Ascending aorta (tissue), 2 donors: ENCODE results near the gene FGF11. TPM values are rescaled to one million over a fixed set of nuclear protein-coding genes. Genes with fewer than 3 reads are reported as not detected.

Experiments used
- DNase-seq, 2 donors: peaks; one replicate each; pipeline ENCODE4 v3.0.0-alpha.2; 2019; ENCODE audit warnings: low spot score in 2 of 2
- H3K27ac ChIP-seq, 2 donors: fragments of 200-600 bp; sonication (generic); one replicate each; pipeline ENCODE4 v1.5.1; 2016 to 2017; ENCODE audit warnings: mild to moderate bottlenecking in 1 of 2
- H3K27me3 ChIP-seq: fragments of 200-600 bp; sonication (generic); one replicate; pipeline ENCODE4 v1.5.1; 2017
- H3K36me3 ChIP-seq, 2 donors: fragments of 200-600 bp; sonication (generic); one replicate each; pipeline ENCODE4 v1.5.1; 2016
- H3K4me1 ChIP-seq, 2 donors: fragments of 200-600 bp; sonication (generic); one replicate each; pipeline ENCODE4 v1.5.1; 2016 to 2017; ENCODE audit warnings: mild to moderate bottlenecking in 1 of 2
- H3K4me3 ChIP-seq, 2 donors: fragments of 200-600 bp; sonication (generic); one replicate each; pipeline ENCODE4 v1.5.1; 2016 to 2017; ENCODE audit warnings: mild to moderate bottlenecking in 1 of 2
- H3K9me3 ChIP-seq, 2 donors: fragments of 200-600 bp; sonication (generic); one replicate each; pipeline ENCODE4 v1.5.1; 2016
- CTCF ChIP-seq, 3 experiments: fragments of 200-600 bp in 2 of 3; fragments of 450-650 bp in 1 of 3; sonication (generic) in 2 of 3; IDR thresholded peaks; one replicate each; pipeline ENCODE4 v1.5.1; 2016 to 2019; ENCODE audit warnings: antibody characterized with exemption in 3 of 3, mild to moderate bottlenecking in 1 of 3, moderate library complexity in 1 of 3
- intact Hi-C: fragments of 100-400 bp; cut with DNase I; formaldehyde crosslinking; loops from one replicate; pipeline ENCODE4 v1.15.1; 2023
- total RNA-seq: library from RNA; depleted of rRNA; stranded (reverse); fragments of >200 nt; gene quantifications from one replicate; pipeline ENCODE4 v1.1.0, GENCODE V29; 2016

FGF11 gene
- total RNA-seq, 1 donor from 2014 or later: 0.32 TPM

DNA sequence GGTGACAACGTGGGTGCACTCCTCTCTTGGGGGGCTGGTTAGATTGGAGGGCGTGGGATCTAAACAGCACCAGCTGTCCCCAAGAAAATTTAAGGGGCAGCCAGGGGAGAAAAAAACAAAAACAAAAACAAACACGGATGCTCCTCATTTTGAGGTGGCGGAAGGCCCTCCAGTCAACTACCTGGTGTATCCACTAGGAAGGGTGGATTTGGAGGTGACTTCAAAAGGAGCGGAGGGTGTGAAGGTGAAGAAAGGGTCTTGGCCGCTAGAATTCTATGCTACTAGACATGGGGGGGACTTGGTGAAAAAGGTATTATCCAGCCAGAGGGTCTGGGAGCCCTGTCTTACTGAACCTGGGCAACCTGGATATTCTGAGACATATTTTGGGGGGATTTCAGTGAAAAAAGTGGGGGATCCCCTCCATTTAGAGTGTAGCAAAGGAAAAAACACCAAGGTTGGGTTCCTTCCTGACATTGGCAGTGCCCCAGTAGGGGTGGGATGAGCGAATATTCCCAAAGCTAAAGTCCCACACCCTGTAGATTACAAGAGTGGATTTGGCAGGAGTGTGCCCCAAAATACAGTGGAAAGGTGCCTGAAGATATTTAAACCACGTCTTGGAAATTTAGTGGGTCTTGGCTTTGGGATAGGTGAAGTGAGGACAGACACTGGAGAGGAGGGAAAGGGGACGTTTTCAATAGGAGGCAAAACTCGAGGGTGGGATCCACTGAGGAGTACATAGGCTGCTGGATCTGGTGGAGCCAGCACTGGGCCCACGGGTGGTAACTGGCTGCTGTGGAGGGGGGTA lies 454 bp upstream of the FGF11 start:
- peaks cover 18 to 36% of the 10 kb centered on the region in 2 donors for H3K4me1 ChIP-seq

GRCh38 chr17:7440113-7440833 lies 961 bp downstream of the FGF11 start:
- H3K9me3 ChIP-seq: no peaks in the 10 kb centered on the region
- H3K27me3 ChIP-seq: peaks cover 14% of the 10 kb centered on the region
- no peak for TF ChIP-seq CTCF (IDR thresholded peaks at IDR 0.05)
- H3K4me1 ChIP-seq: peaks cover 22 to 45% of the 10 kb centered on the region in 2 donors
- H3K27ac ChIP-seq: no peak overlapping the region
- H3K4me3 ChIP-seq: peak overlapping the region; percentile 51 to 53
- no peaks in the 10 kb centered on the region for H3K36me3 ChIP-seq
- DNase-seq: peak in 1 of 2 donors; percentile 73
- intact Hi-C loops: no loop called here

More for the DNA sequence above, 454 bp upstream of the FGF11 start:
- intact Hi-C loops: loop anchor here (1.0 kb wide), 1 partner anchor 83 kb away; no protein-coding TSS in a partner anchor
- H3K9me3 ChIP-seq: no peaks in the 10 kb centered on the region
- DNase-seq: no peak
- H3K4me3 ChIP-seq: peak overlapping the region; percentile 51 to 69
- no peak for TF ChIP-seq CTCF (IDR thresholded peaks at IDR 0.05)
- H3K27ac ChIP-seq: no peak overlapping the region
- H3K27me3 ChIP-seq: peaks cover 14% of the 10 kb centered on the region
- no peaks in the 10 kb centered on the region for H3K36me3 ChIP-seq

- H3K27ac ChIP-seq: no peak overlapping the region
- peaks cover 14% of the 10 kb centered on the region for H3K27me3 ChIP-seq
- no peak for TF ChIP-seq CTCF (IDR thresholded peaks at IDR 0.05)
- H3K4me3 ChIP-seq: peak overlapping the region; percentile 51 to 53
- DNase-seq: no peak
- peaks cover 25 to 46% of the 10 kb centered on the region in 2 donors for H3K4me1 ChIP-seq
- H3K36me3 ChIP-seq: no peaks in the 10 kb centered on the region
- intact Hi-C loops: no loop called here
- H3K9me3 ChIP-seq: no peaks in the 10 kb centered on the region
These were observed 1.5 kb downstream of the FGF11 start for GRCh38 chr17:7440834-7441195.

- Histone ChIP-seq H3K27ac (no peak overlapping the region), H3K4me1 (peaks cover 27 to 42% of the 10 kb centered on the region in 2 donors), H3K9me3 (no peaks in the 10 kb centered on the region), H3K27me3 (peaks cover 14% of the 10 kb centered on the region), H3K4me3 (no peak overlapping the region), H3K36me3 (no peaks in the 10 kb centered on the region)
- intact Hi-C loops: no loop called here
- no peak for TF ChIP-seq CTCF (IDR thresholded peaks at IDR 0.05)
- DNase-seq: no peak
These were observed 2.0 kb downstream of the FGF11 start for GRCh38 chr17:7441266-7441665.

- TF ChIP-seq CTCF (IDR thresholded peaks at IDR 0.05): no peak
- H3K4me3 ChIP-seq: no peak overlapping the region
- intact Hi-C loops: no loop called here
- no peak overlapping the region for H3K27ac ChIP-seq
- H3K9me3 ChIP-seq: no peaks in the 10 kb centered on the region
- DNase-seq: no peak
- peaks cover 18% of the 10 kb centered on the region for H3K27me3 ChIP-seq
- peaks cover 18 to 38% of the 10 kb centered on the region in 2 donors for H3K4me1 ChIP-seq
- H3K36me3 ChIP-seq: no peaks in the 10 kb centered on the region
These were observed 2.8 kb downstream of the FGF11 start for GRCh38 chr17:7442142-7442541.
